Measurements from ENCODE around the gene IL4. TPM values are rescaled to one million over a fixed set of nuclear protein-coding genes. Genes with fewer than 3 reads are reported as not detected.

Gene IL4
- total RNA-seq, 4 donors from 2014 or later, result not detected

- no peaks in the 10 kb centered on the region for H3K9me3 ChIP-seq
- no peak for TF ChIP-seq POLR2A (IDR thresholded peaks at IDR 0.05)
- no peak for TF ChIP-seq CTCF (IDR thresholded peaks at IDR 0.05)
- DNase-seq, result no peak
- H3K36me3 ChIP-seq, result no peaks in the 10 kb centered on the region
- no peaks in the 10 kb centered on the region for H3K27me3 ChIP-seq
- H3K27ac ChIP-seq, result no peak overlapping the region
- H3K4me1 ChIP-seq, result peaks cover 0 to 6% (median 0%) of the 10 kb centered on the region in 4 donors
- H3K4me3 ChIP-seq, result no peak overlapping the region
Measured at GRCh38 chr5:132669455-132669820, 4.4 kb upstream of the IL4 start.

- Histone ChIP-seq H3K4me3 (no peak overlapping the region), H3K27me3 (no peaks in the 10 kb centered on the region), H3K27ac (no peak overlapping the region), H3K4me1 (peaks cover 0 to 6% (median 0%) of the 10 kb centered on the region in 4 donors), H3K9me3 (no peaks in the 10 kb centered on the region), H3K36me3 (no peaks in the 10 kb centered on the region)
- TF ChIP-seq CTCF (IDR thresholded peaks at IDR 0.05), result no peak
- no peak for TF ChIP-seq POLR2A (IDR thresholded peaks at IDR 0.05)
- no peak for DNase-seq
Measured at GRCh38 chr5:132669966-132670882, 3.6 kb upstream of the IL4 start.

- H3K27me3 ChIP-seq, result no peaks in the 10 kb centered on the region
- no peak overlapping the region for H3K4me3 ChIP-seq
- no peak overlapping the region for H3K27ac ChIP-seq
- TF ChIP-seq CTCF (IDR thresholded peaks at IDR 0.05), result no peak
- no peak for TF ChIP-seq POLR2A (IDR thresholded peaks at IDR 0.05)
- H3K9me3 ChIP-seq, result no peaks in the 10 kb centered on the region
- no peaks in the 10 kb centered on the region for H3K36me3 ChIP-seq
- H3K4me1 ChIP-seq, result peaks cover 0 to 6% (median 0%) of the 10 kb centered on the region in 4 donors
- DNase-seq, result no peak
Measured at GRCh38 chr5:132671000-132671399, 2.8 kb upstream of the IL4 start.

GRCh38 chr5:132673488-132673887 lies 301 bp upstream of the IL4 start:
- DNase-seq, result no peak
- H3K4me3 ChIP-seq, result no peak overlapping the region
- TF ChIP-seq POLR2A (IDR thresholded peaks at IDR 0.05) (no peak), CTCF (IDR thresholded peaks at IDR 0.05) (no peak)
- H3K27me3 ChIP-seq, result no peaks in the 10 kb centered on the region
- peaks cover 0 to 11% (median 0%) of the 10 kb centered on the region in 4 donors for H3K4me1 ChIP-seq
- no peaks in the 10 kb centered on the region for H3K9me3 ChIP-seq
- H3K36me3 ChIP-seq, result no peaks in the 10 kb centered on the region
- H3K27ac ChIP-seq, result no peak overlapping the region

GRCh38 chr5:132674671-132675506 lies 1.1 kb downstream of the IL4 start:
- Histone ChIP-seq H3K4me3 (no peak overlapping the region), H3K27ac (peak overlapping the region in 2 of 4 donors; percentile 44 to 55)

More at GRCh38 chr5:132674671-132675506, 1.1 kb downstream of the IL4 start:
- no peaks in the 10 kb centered on the region for H3K36me3 ChIP-seq
- DNase-seq, result no peak
- H3K4me1 ChIP-seq, result peaks cover 0 to 6% (median 0%) of the 10 kb centered on the region in 4 donors
- H3K9me3 ChIP-seq, result no peaks in the 10 kb centered on the region
- no peaks in the 10 kb centered on the region for H3K27me3 ChIP-seq
- TF ChIP-seq CTCF (IDR thresholded peaks at IDR 0.05) (no peak), POLR2A (IDR thresholded peaks at IDR 0.05) (no peak)

Measured in Peyer's patch (tissue), 4 donors.